Dermis blood vessel endothelial cell (primary cell): ENCODE measurements around the gene MAGIX. TPM values are rescaled to one million over a fixed set of nuclear protein-coding genes. Genes with fewer than 3 reads are reported as not detected.
A peak's percentile ranks its signal among the peaks of the same experiment; 100 is the strongest.

Source experiments
- DNase-seq: peaks from one replicate; pipeline ENCODE4 v3.0.0; 2010
- total RNA-seq: library from RNA; depleted of rRNA; stranded (reverse); fragments of >200 nt; gene quantifications from 2 replicates; pipeline ENCODE4 v1.2.3, GENCODE V29; 2014

MAGIX gene
- total RNA-seq, 1 donor from 2014 or later = 0.68 TPM

- DNase-seq = no peak
Measured at GRCh38 chrX:49206543-49206942, 44.0 kb downstream of the MAGIX start.

GRCh38 chrX:49208399-49208798 lies 45.8 kb downstream of the MAGIX start:
- no peak for DNase-seq

- DNase-seq = peak; percentile 48
Measured at GRCh38 chrX:49209434-49210251, 47.1 kb downstream of the MAGIX start.

DNA sequence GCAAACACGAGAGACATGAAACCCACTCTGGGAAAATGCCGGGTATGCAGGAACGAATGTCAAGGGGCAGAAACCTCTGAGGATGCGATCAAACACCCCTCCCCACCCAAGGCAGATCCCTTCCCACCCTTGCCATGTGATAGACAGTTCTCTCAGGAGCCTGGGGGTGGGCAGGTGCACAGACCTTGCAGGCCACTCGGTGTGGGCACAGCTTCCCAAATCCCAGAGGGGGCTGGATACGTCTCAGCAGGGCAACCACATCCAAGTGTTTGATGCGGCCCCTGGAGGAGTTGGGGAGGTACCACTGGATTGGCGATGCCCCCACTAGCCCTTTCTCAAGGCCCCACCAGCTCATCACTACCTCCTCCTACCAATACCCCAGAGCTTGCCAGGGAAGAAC lies 47.8 kb downstream of the MAGIX start:
- DNase-seq = no peak

- no peak for DNase-seq
Measured at GRCh38 chrX:49211074-49211473, 48.5 kb downstream of the MAGIX start.

DNA sequence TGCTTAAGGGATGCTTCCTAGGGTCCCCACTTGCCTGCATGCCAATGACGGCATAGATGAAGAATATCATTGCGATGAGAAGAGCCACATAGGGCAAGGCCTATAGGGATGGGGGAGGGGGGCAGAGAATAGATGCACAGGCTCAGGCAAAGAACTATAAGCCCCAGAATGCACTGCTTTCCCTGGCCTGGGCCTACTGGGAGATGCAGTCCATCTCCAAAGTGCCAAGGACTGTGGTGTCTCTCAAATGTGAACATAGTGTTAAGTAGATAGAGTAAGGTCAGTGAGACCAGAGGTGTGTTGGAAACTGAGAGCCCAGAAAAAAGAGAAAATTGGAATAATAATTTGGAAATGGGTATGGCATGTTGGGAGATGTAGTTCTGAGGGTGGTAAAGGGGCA lies 49.7 kb downstream of the MAGIX start:
- no peak for DNase-seq

- DNase-seq = no peak
Measured at GRCh38 chrX:49212861-49213260, 50.3 kb downstream of the MAGIX start.

- no peak for DNase-seq
Measured at GRCh38 chrX:49214416-49214815, 51.9 kb downstream of the MAGIX start.

DNA sequence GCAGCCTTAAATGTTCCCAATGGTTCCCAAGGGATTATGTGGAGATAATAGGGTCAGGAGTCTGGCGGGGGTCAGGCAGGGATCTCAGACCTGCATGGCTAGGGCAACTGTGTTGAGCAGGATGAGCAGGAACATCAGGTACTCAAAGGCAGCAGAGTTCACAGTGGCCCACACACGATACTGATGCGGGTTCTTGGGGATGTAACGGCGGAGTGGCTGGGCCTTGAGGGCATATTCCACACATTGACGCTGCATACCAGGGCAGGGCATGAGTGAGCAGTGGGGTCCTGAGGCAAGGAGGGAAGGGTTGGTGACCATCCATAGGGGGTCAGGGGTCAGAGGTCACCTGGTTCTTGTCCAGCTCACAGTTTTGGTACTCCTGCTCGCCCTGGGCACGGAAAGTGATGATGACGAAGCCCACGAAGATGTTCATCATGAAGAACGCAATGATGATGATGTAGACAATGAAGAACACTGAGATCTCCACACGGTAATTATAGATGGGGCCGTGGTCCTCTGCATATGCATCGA lies 52.5 kb downstream of the MAGIX start:
- no peak for DNase-seq

Other genes starting within 250 kb of the MAGIX start
- 4.8 and 6.5 TPM in 2 replicates for gene PIM2, start 243.7 kb upstream of the MAGIX start, total RNA-seq
- gene OTUD5, start 205.2 kb upstream of the MAGIX start, total RNA-seq = 29.4 and 38.2 TPM in 2 replicates
- gene KCND1, start 190.9 kb upstream of the MAGIX start, total RNA-seq = 0.34 and 0.79 TPM in 2 replicates
- 29.7 and 30.8 TPM in 2 replicates for gene GRIPAP1, start 160.5 kb upstream of the MAGIX start, total RNA-seq
- gene TFE3, start 119.4 kb upstream of the MAGIX start, total RNA-seq = 22.8 and 32.2 TPM in 2 replicates
- gene CCDC120, start 103.8 kb upstream of the MAGIX start, total RNA-seq = 0.85 and 1.4 TPM in 2 replicates
- gene PRAF2, start 88.8 kb upstream of the MAGIX start, total RNA-seq = 2.7 and 5.5 TPM in 2 replicates
- gene WDR45, start 82.9 kb upstream of the MAGIX start, total RNA-seq = 26.2 and 27.9 TPM in 2 replicates
- 24.5 and 27.2 TPM in 2 replicates for gene GPKOW, start 39.0 kb upstream of the MAGIX start, total RNA-seq
- gene PLP2, start 9.1 kb downstream of the MAGIX start, total RNA-seq = 2.6 and 13.1 TPM in 2 replicates
- 9.4 and 9.7 TPM in 2 replicates for gene PRICKLE3, start 23.6 kb downstream of the MAGIX start, total RNA-seq
- gene SYP, start 37.4 kb downstream of the MAGIX start, total RNA-seq = 0.14 and 0.34 TPM in 2 replicates
- under 0.01 and 0.05 TPM in 2 replicates for gene CACNA1F, start 70.6 kb downstream of the MAGIX start, total RNA-seq
- 9.7 and 12.2 TPM in 2 replicates for gene CCDC22, start 72.7 kb downstream of the MAGIX start, total RNA-seq
- gene FOXP3, start 102.0 kb downstream of the MAGIX start, total RNA-seq = 0.17 TPM in 1 of 2 replicates, not detected in the other
- 1.8 and 3.7 TPM in 2 replicates for gene PPP1R3F, start 107.0 kb downstream of the MAGIX start, total RNA-seq
- not detected in 2 replicates for gene GAGE10, start 140.9 kb downstream of the MAGIX start, total RNA-seq
- gene GAGE12J, start 159.3 kb downstream of the MAGIX start, total RNA-seq = not detected in 2 replicates
- gene GAGE13, start 168.8 kb downstream of the MAGIX start, total RNA-seq = not detected in 2 replicates